ENCODE results near the gene TEKTIP1.

Gene TEKTIP1

GRCh38 chr19:3509566-3509989, 29.4 kb upstream of the TEKTIP1 start:
- TF ChIP-seq TAF1 (IDR thresholded peaks at IDR 0.05; ENCODE audit: borderline replicate concordance, insufficient read depth, low read length), result no peak
- no peak for TF ChIP-seq SIN3A (IDR thresholded peaks at IDR 0.05; ENCODE audit: borderline replicate concordance, insufficient read depth, low read length)
- no peak for TF ChIP-seq POLR2AphosphoS5 (IDR thresholded peaks at IDR 0.05; ENCODE audit: low read depth, low read length)
- TF ChIP-seq FOXP2 (optimal IDR thresholded peaks at IDR 0.05; ENCODE audit: borderline replicate concordance, extremely low read depth, extremely low read length, insufficient read depth), result no peak
- no peak for TF ChIP-seq REST (IDR thresholded peaks at IDR 0.05; ENCODE audit: insufficient read depth in 1 of 2, low read depth in 2 of 2, low read length in 2 of 2)

DNA sequence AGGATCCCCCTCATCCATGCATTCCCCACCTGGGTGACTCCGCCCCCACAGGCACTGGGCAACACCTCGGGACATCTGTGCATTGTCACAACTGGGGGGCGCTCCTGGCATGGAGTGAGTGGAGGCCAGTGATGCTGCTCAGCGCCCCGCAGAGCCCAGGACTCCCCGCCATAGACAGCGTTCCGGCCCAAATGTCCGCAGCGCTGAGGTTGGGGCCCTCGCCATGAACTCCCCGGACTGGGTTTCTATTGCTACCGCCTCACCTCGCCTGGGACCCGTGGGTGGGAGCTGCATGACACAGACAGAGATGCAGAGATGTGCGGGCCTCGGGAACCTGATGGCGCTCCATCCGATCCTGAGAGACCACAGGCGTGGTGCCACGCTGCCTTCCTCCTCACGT, 28.2 kb upstream of the TEKTIP1 start:
- no peak for TF ChIP-seq REST (IDR thresholded peaks at IDR 0.05; ENCODE audit: insufficient read depth in 1 of 2, low read depth in 2 of 2, low read length in 2 of 2)
- no peak for TF ChIP-seq SIN3A (IDR thresholded peaks at IDR 0.05; ENCODE audit: borderline replicate concordance, insufficient read depth, low read length)
- TF ChIP-seq FOXP2 (optimal IDR thresholded peaks at IDR 0.05; ENCODE audit: borderline replicate concordance, extremely low read depth, extremely low read length, insufficient read depth), result no peak
- TF ChIP-seq TAF1 (IDR thresholded peaks at IDR 0.05; ENCODE audit: borderline replicate concordance, insufficient read depth, low read length), result no peak
- TF ChIP-seq POLR2AphosphoS5 (IDR thresholded peaks at IDR 0.05; ENCODE audit: low read depth, low read length), result no peak

DNA sequence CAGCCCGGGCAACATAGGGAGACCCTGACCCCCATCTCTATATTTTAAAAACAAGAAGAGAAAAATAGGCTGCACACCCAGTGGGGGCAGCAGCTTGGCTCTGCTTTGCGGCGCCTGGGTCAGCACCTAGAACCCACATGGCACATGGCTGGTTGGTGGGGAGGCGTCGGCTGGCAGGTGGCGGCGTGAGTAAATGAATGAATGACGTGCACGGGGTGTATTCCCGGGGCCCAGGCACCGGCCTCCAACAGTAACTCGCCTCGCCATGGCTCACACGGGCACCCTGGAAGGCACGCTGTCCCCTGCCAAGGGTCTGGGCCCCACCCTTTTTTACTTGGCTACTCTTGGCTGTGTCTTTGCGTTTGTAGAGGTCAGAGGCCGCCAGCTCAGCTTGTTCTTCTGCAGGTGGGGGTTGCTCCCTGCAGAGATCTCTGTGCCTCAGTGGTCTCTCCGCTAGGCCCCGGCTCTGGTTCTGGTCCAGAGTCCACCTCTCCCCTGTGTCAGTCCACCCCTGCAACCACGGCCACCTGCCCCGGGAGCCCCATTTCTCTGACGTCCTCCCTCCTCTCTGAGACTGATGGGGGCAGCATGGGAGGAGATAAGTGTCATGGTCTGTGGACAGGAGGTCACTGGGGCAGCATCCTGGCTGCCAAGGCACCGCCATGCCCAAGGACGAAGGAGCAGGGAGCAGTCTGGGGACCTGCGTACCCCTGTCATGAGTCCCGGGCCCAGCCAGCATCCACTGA, 27.3 kb upstream of the TEKTIP1 start:
- no peak for TF ChIP-seq SIN3A (IDR thresholded peaks at IDR 0.05; ENCODE audit: borderline replicate concordance, insufficient read depth, low read length)
- no peak for TF ChIP-seq FOXP2 (optimal IDR thresholded peaks at IDR 0.05; ENCODE audit: borderline replicate concordance, extremely low read depth, extremely low read length, insufficient read depth)
- TF ChIP-seq POLR2AphosphoS5 (IDR thresholded peaks at IDR 0.05; ENCODE audit: low read depth, low read length), result no peak
- no peak for TF ChIP-seq TAF1 (IDR thresholded peaks at IDR 0.05; ENCODE audit: borderline replicate concordance, insufficient read depth, low read length)
- no peak for TF ChIP-seq REST (IDR thresholded peaks at IDR 0.05; ENCODE audit: insufficient read depth in 1 of 2, low read depth in 2 of 2, low read length in 2 of 2)

DNA sequence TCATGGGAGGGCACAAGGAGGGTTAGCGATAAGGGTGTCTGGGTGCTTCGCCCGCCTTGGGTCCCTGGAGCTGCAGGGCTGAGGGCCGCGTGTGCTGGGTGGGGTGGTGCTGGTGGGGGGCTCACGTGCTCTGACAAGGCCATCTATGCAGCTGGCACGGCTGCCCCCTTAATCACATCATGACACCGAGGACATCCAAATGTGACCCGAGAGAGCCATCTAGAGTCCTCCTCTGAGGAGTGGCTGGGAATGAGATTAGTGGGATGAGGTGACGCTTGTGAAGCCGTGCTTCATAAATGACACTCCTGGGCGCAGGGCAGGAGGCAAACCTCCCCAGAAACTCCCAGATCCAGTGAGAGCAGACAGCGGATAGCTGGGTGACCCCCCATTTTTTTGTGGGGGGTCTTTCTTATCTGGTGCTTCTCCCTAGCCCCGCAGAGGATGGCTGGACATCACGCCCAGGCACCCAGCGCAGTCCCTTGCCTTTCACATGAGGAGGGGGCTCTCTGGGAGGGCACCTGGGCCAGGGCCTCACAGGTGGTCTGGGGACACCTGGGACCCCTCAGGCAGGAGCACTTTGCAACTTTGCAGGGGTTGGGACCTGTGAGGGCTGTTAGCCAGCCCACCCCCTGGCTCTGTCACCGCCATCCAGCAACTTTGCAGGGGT, 26.3 kb upstream of the TEKTIP1 start:
- no peak for TF ChIP-seq TAF1 (IDR thresholded peaks at IDR 0.05; ENCODE audit: borderline replicate concordance, insufficient read depth, low read length)
- TF ChIP-seq POLR2AphosphoS5 (IDR thresholded peaks at IDR 0.05; ENCODE audit: low read depth, low read length), result no peak
- no peak for TF ChIP-seq REST (IDR thresholded peaks at IDR 0.05; ENCODE audit: insufficient read depth in 1 of 2, low read depth in 2 of 2, low read length in 2 of 2)
- TF ChIP-seq SIN3A (IDR thresholded peaks at IDR 0.05; ENCODE audit: borderline replicate concordance, insufficient read depth, low read length), result no peak
- no peak for TF ChIP-seq FOXP2 (optimal IDR thresholded peaks at IDR 0.05; ENCODE audit: borderline replicate concordance, extremely low read depth, extremely low read length, insufficient read depth)

All from PFSK-1 (cell line).